Keratinocyte (primary cell): Measurements from ENCODE around the gene OSBPL5. TPM values are rescaled to one million over a fixed set of nuclear protein-coding genes. Genes with fewer than 3 reads are reported as not detected.

ENCODE experiments used
- DNase-seq: peaks from one replicate; pipeline ENCODE4 v3.0.0-alpha.2; 2011; ENCODE audit warnings: low read depth, missing footprints, low spot score
- FAIRE-seq: peaks from 2 replicates; lab custom pipeline; 2011; peaks lifted over from hg19 to GRCh38; lab: Jason Lieb, UNC
- H2AFZ ChIP-seq: 2 replicates; pipeline ENCODE4 v1.6.0; 2012; ENCODE audit warnings: low read length, control low read depth, inconsistent platforms; ENCODE audit not compliant: control insufficient read depth
- H3K27ac ChIP-seq: 2 replicates; pipeline ENCODE4 v1.5.1; 2011; ENCODE audit warnings: low read length; ENCODE audit not compliant: control insufficient read depth, insufficient read depth
- H3K27me3 ChIP-seq: 3 replicates; pipeline ENCODE4 v1.6.0; 2011; ENCODE audit warnings: low read length; ENCODE audit not compliant: control insufficient read depth, insufficient read depth; ENCODE audit errors: extremely low read depth
- H3K36me3 ChIP-seq, 2 experiments: 2 replicates in 1 of 2; 3 replicates in 1 of 2; pipeline ENCODE4 v1.5.1; 2011; ENCODE audit warnings: low read length in 2 of 2, mild to moderate bottlenecking in 1 of 2; ENCODE audit not compliant: control insufficient read depth in 2 of 2, insufficient read depth in 2 of 2; ENCODE audit errors: extremely low read depth in 1 of 2
- H3K4me1 ChIP-seq: 3 replicates; pipeline ENCODE4 v1.5.1; 2011; ENCODE audit warnings: low read length; ENCODE audit not compliant: control insufficient read depth, insufficient read depth; ENCODE audit errors: extremely low read depth
- H3K4me2 ChIP-seq: 3 replicates; pipeline ENCODE4 v1.6.0; 2011; ENCODE audit warnings: low read depth, low read length; ENCODE audit not compliant: control insufficient read depth, insufficient read depth; ENCODE audit errors: extremely low read depth
- H3K4me3 ChIP-seq, 3 experiments: fragments of 200-600 bp in 1 of 3; sonication (generic) in 1 of 3; 2 replicates in 2 of 3; 3 replicates in 1 of 3; pipeline ENCODE4 v1.5.1; 2011 to 2016; ENCODE audit warnings: low read length in 3 of 3, mild to moderate bottlenecking in 3 of 3, control low read depth in 2 of 3, inconsistent platforms in 1 of 3, low read depth in 1 of 3, mixed read lengths in 1 of 3, mixed run types in 1 of 3, moderate library complexity in 1 of 3; ENCODE audit not compliant: control insufficient read depth in 2 of 3, insufficient read depth in 2 of 3; ENCODE audit errors: extremely low read depth in 1 of 3
- H3K79me2 ChIP-seq: 2 replicates; pipeline ENCODE4 v1.6.0; 2012; ENCODE audit warnings: low read length; ENCODE audit not compliant: control insufficient read depth, insufficient read depth
- H3K9ac ChIP-seq: 3 replicates; pipeline ENCODE4 v1.6.0; 2011; ENCODE audit warnings: low read length; ENCODE audit not compliant: control insufficient read depth, insufficient read depth; ENCODE audit errors: extremely low read depth
- H3K9me1 ChIP-seq: 3 replicates; pipeline ENCODE4 v1.6.0; 2011; ENCODE audit warnings: low read length; ENCODE audit not compliant: control insufficient read depth, insufficient read depth; ENCODE audit errors: extremely low read depth
- H3K9me3 ChIP-seq: 2 replicates; pipeline ENCODE4 v1.5.1; 2012; ENCODE audit warnings: low read depth, low read length; ENCODE audit not compliant: control insufficient read depth
- H4K20me1 ChIP-seq: 3 replicates; pipeline ENCODE4 v1.6.0; 2011; ENCODE audit warnings: low read length; ENCODE audit not compliant: control insufficient read depth, insufficient read depth; ENCODE audit errors: extremely low read depth
- EZH2 ChIP-seq: IDR thresholded peaks from one replicate; pipeline ENCODE4 v1.6.1; 2012; ENCODE audit warnings: inconsistent platforms, mild to moderate bottlenecking, low read length, moderate library complexity
- dilution Hi-C: fragments of 300-500 bp; cut with MboI; formaldehyde crosslinking; loops from one replicate; pipeline ENCODE4 v1.7.0; 2020; ENCODE audit warnings: low sequenced_read_pairs; ENCODE audit not compliant: extremely low pct_ligation_motif_present
- polyA plus RNA-seq, 5 experiments: library from polyadenylated mRNA; depleted of rRNA in 3 of 5; stranded (reverse) in 3 of 5; stranded (forward) in 1 of 5; unstranded in 1 of 5; fragments of >200 nt; gene quantifications; 1 replicate in 1 of 5; 2 replicates in 3 of 5; 3 replicates in 1 of 5; pipeline versions ENCODE4 v1.2.1 to v1.2.3, GENCODE V29; 2011 to 2012; ENCODE audit warnings: missing spikeins in 2 of 5, low read depth in 1 of 5, low replicate concordance in 1 of 5
- TF ChIP-seq, protein P1 (sequence below), 3 experiments: IDR thresholded peaks in 1 of 3; conservative IDR thresholded peaks in 1 of 3; optimal IDR thresholded peaks in 1 of 3; 2 replicates in 2 of 3; 3 replicates in 1 of 3; pipeline versions ENCODE3 to v1.5.1; 2011; ENCODE audit warnings: low read length in 3 of 3, mild to moderate bottlenecking in 3 of 3, moderate library complexity in 2 of 3, control low read depth in 1 of 3, inconsistent platforms in 1 of 3; ENCODE audit not compliant: insufficient read depth in 2 of 3; ENCODE audit errors: extremely low read depth in 1 of 3

OSBPL5 gene
- polyA plus RNA-seq, 1 donor (not counting 4 experiments of a cell fraction or from before 2014, with no cell fraction given) = 3.0 TPM

DNA sequence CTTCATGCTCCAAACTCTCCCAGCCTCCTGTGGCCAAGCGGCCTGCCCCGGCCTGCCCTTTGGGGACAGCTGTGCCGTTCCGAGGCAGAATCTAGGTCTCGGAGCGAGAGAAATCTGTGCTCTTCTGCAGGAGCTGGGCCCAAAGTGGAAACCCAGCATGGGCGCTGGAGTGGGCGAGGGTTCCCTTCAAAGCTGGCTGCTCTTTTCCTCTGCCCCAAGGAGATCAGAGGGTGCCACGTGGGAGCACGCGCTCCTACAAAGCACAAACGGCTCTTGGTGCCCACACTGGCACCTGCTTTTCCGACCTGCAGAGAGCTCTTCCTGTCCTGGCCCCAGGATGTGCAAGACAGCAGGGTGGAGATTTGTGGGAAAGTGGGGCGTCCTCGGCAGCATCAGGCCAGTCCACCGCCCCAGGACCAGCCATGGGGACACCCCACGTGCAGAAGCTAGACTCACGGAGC lies 6.9 kb downstream of the OSBPL5 start:
- dilution Hi-C loops = no loop called here
- Histone ChIP-seq H3K4me2 (no peak overlapping the region), H3K9me1 (no peaks in the 10 kb centered on the region), H3K27ac (no peak overlapping the region), H3K9ac (no peak overlapping the region), H3K27me3 (no peaks in the 10 kb centered on the region), H3K79me2 (peaks cover 20% of the 10 kb centered on the region), H3K36me3 (no peaks in the 10 kb centered on the region), H3K4me1 (peaks cover 11% of the 10 kb centered on the region), H3K9me3 (no peaks in the 10 kb centered on the region), H3K4me3 (no peak overlapping the region), H2AFZ (no peak overlapping the region), H4K20me1 (peaks cover 19% of the 10 kb centered on the region)
- FAIRE-seq (no peak), DNase-seq (no peak)
- TF ChIP-seq, protein P1, sequence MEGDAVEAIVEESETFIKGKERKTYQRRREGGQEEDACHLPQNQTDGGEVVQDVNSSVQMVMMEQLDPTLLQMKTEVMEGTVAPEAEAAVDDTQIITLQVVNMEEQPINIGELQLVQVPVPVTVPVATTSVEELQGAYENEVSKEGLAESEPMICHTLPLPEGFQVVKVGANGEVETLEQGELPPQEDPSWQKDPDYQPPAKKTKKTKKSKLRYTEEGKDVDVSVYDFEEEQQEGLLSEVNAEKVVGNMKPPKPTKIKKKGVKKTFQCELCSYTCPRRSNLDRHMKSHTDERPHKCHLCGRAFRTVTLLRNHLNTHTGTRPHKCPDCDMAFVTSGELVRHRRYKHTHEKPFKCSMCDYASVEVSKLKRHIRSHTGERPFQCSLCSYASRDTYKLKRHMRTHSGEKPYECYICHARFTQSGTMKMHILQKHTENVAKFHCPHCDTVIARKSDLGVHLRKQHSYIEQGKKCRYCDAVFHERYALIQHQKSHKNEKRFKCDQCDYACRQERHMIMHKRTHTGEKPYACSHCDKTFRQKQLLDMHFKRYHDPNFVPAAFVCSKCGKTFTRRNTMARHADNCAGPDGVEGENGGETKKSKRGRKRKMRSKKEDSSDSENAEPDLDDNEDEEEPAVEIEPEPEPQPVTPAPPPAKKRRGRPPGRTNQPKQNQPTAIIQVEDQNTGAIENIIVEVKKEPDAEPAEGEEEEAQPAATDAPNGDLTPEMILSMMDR (optimal IDR thresholded peaks at IDR 0.05 in 1 of 3, IDR thresholded peaks at IDR 0.05 in 1 of 3, conservative IDR thresholded peaks at IDR 0.05 in 1 of 3; ENCODE audit: extremely low read depth in 1 of 3, insufficient read depth in 2 of 3, low read length in 3 of 3) = no peak

DNA sequence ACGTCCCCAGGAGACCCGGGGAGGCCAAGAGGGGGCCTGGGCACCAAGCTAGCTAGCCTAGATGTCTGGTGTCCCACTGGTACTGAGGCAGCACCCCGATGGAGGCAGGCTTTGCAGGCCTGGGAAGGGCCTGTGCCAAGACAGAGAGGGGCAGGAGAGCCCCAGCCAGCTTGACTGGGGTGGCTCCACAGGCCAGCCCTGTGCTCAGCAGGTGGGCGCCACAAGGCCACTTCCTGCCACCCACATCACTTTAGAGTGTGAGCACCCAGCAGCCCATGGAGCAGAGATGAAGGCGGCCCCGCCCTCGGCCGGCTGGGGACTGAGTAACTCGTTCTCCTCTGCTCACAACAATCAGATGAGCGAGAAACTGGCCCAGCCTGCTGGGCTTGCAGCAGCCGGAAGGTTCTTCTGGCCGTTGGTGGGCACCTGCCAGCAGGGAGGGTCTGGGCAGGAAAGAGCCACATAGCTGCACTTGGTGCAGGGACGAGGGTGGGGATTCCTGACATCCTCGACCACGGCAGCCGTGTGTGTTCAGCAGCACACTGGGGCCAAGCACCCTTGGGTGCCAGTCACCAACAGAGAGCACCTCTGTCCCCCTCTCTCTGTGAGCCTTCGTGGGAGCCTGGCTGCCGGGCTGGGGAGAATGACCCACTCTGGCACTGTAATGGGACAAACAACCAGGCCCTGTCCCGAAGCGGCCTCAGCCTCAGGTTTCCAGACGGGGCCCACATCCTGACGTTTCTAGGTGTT lies 7.6 kb downstream of the OSBPL5 start:
- Histone ChIP-seq H3K79me2 (peaks cover 18% of the 10 kb centered on the region), H3K36me3 (no peaks in the 10 kb centered on the region), H3K9me3 (no peaks in the 10 kb centered on the region), H3K4me1 (peaks cover 11% of the 10 kb centered on the region), H3K4me3 (no peak overlapping the region), H3K9ac (no peak overlapping the region), H3K27ac (no peak overlapping the region), H3K27me3 (no peaks in the 10 kb centered on the region), H3K9me1 (no peaks in the 10 kb centered on the region), H4K20me1 (peaks cover 19% of the 10 kb centered on the region), H2AFZ (no peak overlapping the region), H3K4me2 (no peak overlapping the region)
- dilution Hi-C loops = no loop called here
- no peak for DNase-seq
- no peak for FAIRE-seq
- TF ChIP-seq EZH2 = no peak
- TF ChIP-seq, protein P1 (optimal IDR thresholded peaks at IDR 0.05 in 1 of 3, IDR thresholded peaks at IDR 0.05 in 1 of 3, conservative IDR thresholded peaks at IDR 0.05 in 1 of 3; ENCODE audit: extremely low read depth in 1 of 3, insufficient read depth in 2 of 3, low read length in 3 of 3) = no peak
